ACC112 (cell line): ENCODE results near the gene TTLL1.

Experiments
- H2AFZ ChIP-seq: fragments of 200-600 bp; sonication (generic); one replicate; pipeline ENCODE4 v1.6.0; 2017; ENCODE audit warnings: antibody characterized with exemption, low read length; ENCODE audit not compliant: unreplicated experiment
- H3K27ac ChIP-seq: fragments of 200-600 bp; sonication (generic); 2 replicates; pipeline ENCODE4 v1.5.1; 2014; ENCODE audit warnings: low read depth, mild to moderate bottlenecking, antibody characterized with exemption, low read length, moderate library complexity
- H3K27me3 ChIP-seq: fragments of 200-600 bp; sonication (generic); 2 replicates; pipeline ENCODE4 v1.6.1; 2014; ENCODE audit warnings: mild to moderate bottlenecking, antibody characterized with exemption, low read length, moderate library complexity, mixed read lengths; ENCODE audit not compliant: insufficient read depth
- H3K36me3 ChIP-seq: fragments of 200-600 bp; sonication (generic); 2 replicates; pipeline ENCODE4 v1.6.1; 2016; ENCODE audit warnings: mild to moderate bottlenecking, antibody characterized with exemption, low read length, moderate library complexity, mixed read lengths; ENCODE audit not compliant: insufficient read depth
- H3K4me1 ChIP-seq: fragments of 200-600 bp; sonication (generic); one replicate; pipeline ENCODE4 v1.6.1; 2016; ENCODE audit warnings: low read length, mixed read lengths; ENCODE audit not compliant: insufficient read depth, unreplicated experiment, control insufficient read depth
- H3K4me3 ChIP-seq: fragments of 200-600 bp; sonication (generic); 2 replicates; pipeline ENCODE4 v1.5.1; 2014; ENCODE audit warnings: mild to moderate bottlenecking, low read depth, low read length
- H3K79me2 ChIP-seq: fragments of 200-600 bp; sonication (generic); one replicate; pipeline ENCODE4 v1.6.0; 2016; ENCODE audit warnings: low read length; ENCODE audit not compliant: control insufficient read depth, unreplicated experiment, insufficient read depth

The TTLL1 gene

GRCh38 chr22:43127166-43127908 is 38.1 kb upstream of the TTLL1 start:
- Histone ChIP-seq H3K79me2 (no peaks in the 10 kb centered on the region), H3K27ac (no peak overlapping the region), H2AFZ (no peak overlapping the region), H3K4me1 (peaks cover 12% of the 10 kb centered on the region), H3K4me3 (no peak overlapping the region), H3K27me3 (no peaks in the 10 kb centered on the region), H3K36me3 (no peaks in the 10 kb centered on the region)

- Histone ChIP-seq H3K4me1 (peaks cover 12% of the 10 kb centered on the region), H3K27me3 (no peaks in the 10 kb centered on the region), H3K27ac (no peak overlapping the region), H3K79me2 (no peaks in the 10 kb centered on the region), H3K36me3 (no peaks in the 10 kb centered on the region), H2AFZ (no peak overlapping the region), H3K4me3 (no peak overlapping the region)
These were observed 37.4 kb upstream of the TTLL1 start for GRCh38 chr22:43126501-43127165.

GRCh38 chr22:43118953-43119458 is 29.8 kb upstream of the TTLL1 start:
- Histone ChIP-seq H3K36me3 (no peaks in the 10 kb centered on the region), H3K27me3 (no peaks in the 10 kb centered on the region), H3K27ac (no peak overlapping the region), H3K4me3 (no peak overlapping the region), H2AFZ (no peak overlapping the region), H3K4me1 (no peaks in the 10 kb centered on the region), H3K79me2 (no peaks in the 10 kb centered on the region)

- Histone ChIP-seq H3K79me2 (no peaks in the 10 kb centered on the region), H3K36me3 (no peaks in the 10 kb centered on the region), H2AFZ (no peak overlapping the region), H3K4me3 (no peak overlapping the region), H3K27me3 (no peaks in the 10 kb centered on the region), H3K27ac (no peak overlapping the region), H3K4me1 (no peaks in the 10 kb centered on the region)
These were observed 29.0 kb upstream of the TTLL1 start for GRCh38 chr22:43118024-43118849.

DNA sequence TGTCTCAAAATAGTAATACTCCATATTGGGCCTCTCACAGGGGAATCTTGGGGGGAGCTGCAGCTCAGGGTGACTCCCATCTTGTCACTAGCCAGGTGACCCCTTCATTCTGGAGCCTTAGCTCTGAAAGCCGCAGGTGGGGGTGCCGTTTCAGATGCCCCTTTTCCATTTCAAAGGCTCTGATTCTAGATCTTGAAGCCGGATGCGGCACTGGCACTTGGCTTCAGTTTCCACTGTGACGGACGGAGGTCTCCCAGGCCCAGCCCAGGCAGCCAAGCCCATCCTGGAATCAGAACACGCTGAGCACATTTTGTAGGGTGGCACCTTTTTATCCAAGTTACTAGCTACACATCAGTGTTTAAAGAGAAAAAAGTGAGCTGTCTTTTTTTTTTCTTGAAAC is 27.7 kb upstream of the TTLL1 start:
- Histone ChIP-seq H3K79me2 (no peaks in the 10 kb centered on the region), H3K27me3 (peaks cover 2% of the 10 kb centered on the region), H3K36me3 (no peaks in the 10 kb centered on the region), H3K27ac (no peak overlapping the region), H3K4me1 (no peaks in the 10 kb centered on the region), H2AFZ (no peak overlapping the region), H3K4me3 (no peak overlapping the region)

DNA sequence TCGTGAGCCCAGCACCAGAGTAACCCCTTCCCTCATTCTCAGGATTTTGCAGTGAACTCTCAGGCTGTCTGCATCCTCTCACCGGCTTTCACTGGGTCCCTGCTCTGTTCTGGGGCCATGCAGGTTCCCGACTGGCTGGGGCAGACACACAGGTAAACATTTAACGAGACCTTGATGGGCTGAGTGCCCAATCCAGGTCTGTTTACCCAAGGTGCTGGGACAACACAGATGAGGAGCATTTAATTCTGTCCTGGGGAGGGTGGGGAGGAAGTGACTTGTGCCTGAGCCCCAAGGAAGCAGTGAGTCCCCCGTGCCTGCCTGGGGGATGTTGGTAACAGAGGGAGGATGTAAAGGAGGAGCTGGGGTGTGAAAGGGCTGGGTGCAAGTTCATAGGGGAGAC is 25.8 kb upstream of the TTLL1 start:
- H3K27ac ChIP-seq: no peak overlapping the region
- no peaks in the 10 kb centered on the region for H3K36me3 ChIP-seq
- H3K79me2 ChIP-seq: no peaks in the 10 kb centered on the region
- H2AFZ ChIP-seq: no peak overlapping the region
- H3K27me3 ChIP-seq: peaks cover 20% of the 10 kb centered on the region
- no peak overlapping the region for H3K4me3 ChIP-seq
- H3K4me1 ChIP-seq: no peaks in the 10 kb centered on the region

DNA sequence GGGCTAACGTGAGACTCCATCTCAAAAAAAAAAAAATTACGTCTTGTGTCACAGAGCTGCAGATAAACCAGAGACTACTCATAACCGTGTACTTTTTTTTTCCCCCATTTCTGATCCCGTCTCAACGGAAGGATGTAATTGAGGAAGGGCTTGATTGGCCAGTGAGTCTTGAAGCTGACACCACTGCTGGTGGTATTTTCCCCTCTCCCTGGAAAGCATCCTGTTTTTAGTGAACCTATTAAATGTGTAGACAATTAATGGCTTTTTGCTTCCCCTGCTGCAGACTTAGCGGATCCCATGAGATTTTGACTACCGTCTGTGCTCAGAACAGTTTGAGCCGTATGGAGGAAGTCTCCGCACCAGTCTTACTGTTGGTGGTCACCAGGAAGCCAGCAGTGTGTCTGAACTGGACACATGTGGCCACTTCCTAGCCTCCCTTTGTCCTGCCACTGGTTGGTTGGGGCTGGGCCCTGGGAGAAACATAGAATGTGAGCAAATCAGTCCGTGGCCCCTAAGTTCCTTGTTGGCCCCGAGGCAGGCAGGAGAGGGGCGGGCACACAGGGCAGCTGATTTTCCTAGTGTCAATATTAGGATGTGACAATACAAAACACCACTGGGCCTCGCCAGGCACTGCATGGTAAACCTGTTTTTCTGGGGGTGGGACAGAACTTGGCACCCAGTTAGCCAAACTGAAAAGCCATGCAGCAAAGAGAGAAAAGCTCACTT is 24.5 kb upstream of the TTLL1 start:
- H3K27me3 ChIP-seq: peaks cover 31% of the 10 kb centered on the region
- H2AFZ ChIP-seq: no peak overlapping the region
- H3K36me3 ChIP-seq: no peaks in the 10 kb centered on the region
- no peak overlapping the region for H3K27ac ChIP-seq
- no peak overlapping the region for H3K4me3 ChIP-seq
- H3K4me1 ChIP-seq: no peaks in the 10 kb centered on the region
- no peaks in the 10 kb centered on the region for H3K79me2 ChIP-seq

DNA sequence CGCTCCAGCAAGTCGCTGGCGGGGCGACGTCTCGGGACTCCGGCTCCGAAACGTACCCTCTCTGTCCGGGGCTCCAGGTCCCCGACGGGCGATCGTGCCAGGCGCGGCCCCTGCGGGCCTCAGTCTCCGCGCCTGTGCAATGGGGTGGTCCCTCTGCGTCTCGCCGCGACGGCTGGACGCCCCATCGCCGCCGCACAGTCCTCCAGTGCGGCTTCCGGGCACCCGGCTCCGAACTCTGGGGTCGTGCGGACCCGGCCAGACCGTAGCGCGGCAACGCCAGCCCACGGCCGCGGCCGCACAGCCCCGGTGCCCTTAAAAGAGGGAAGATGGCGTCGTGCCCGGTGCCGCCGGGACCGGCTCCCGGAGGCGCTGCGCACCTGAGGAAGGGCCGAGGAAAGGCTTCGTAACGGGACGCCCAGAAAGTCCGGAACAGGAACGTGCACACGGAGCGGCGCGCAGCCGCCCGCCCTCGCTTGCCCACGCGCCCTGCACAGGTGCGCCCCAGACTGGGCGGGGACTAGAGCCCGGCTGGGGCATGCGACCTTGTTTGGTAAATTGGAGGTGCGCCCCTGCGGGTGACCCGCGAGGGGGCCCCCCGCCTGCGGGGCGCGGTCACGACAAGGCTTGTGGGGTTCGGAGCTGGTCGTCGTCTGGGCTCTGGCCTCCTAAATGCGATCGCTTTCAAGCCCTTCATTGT is 21.9 kb upstream of the TTLL1 start:
- no peaks in the 10 kb centered on the region for H3K36me3 ChIP-seq
- H3K27ac ChIP-seq: no peak overlapping the region
- H3K79me2 ChIP-seq: no peaks in the 10 kb centered on the region
- no peaks in the 10 kb centered on the region for H3K4me1 ChIP-seq
- H3K4me3 ChIP-seq: peak overlapping the region; percentile 67
- H2AFZ ChIP-seq: no peak overlapping the region
- peaks cover 31% of the 10 kb centered on the region for H3K27me3 ChIP-seq

DNA sequence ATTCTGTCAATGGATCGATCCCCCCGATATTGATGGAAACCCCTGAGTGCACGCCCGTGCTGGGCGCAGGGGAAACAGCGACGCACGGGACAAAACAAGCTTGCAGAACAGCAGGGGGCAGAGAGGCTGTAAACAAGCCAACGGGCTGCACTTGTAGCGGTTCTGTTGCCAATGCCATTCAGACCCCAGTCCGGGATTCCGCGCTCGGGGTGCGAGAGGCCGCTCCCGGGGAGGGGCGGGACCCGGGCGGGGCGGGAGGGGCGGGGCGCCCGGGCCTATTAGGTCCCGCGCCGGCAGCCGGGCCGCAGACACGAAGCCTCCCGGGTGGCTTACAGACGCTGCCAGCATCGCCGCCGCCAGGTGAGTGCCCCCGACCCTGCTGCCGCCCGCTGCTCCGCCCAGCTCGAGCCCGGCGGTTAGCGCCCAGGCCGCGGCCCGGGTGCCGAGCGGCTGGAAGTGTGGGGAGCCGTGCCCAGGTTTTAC is 21.3 kb upstream of the TTLL1 start, which contains the start of gene BIK:
TSS of gene BIK (plus strand) at position 307 of the 483 bp plus-strand sequence. CDS start 13,273 bp downstream, outside the sequence.
- Histone ChIP-seq H3K27ac (no peak within 1 kb of the TSS), H2AFZ (no peak within 1 kb of the TSS)

More for the DNA sequence above, 21.3 kb upstream of the TTLL1 start, which contains the start of gene BIK:
- Histone ChIP-seq H3K27me3 (peaks cover 31% of the 10 kb centered on the region), H3K79me2 (no peaks in the 10 kb centered on the region), H3K4me1 (no peaks in the 10 kb centered on the region), H3K36me3 (no peaks in the 10 kb centered on the region), H3K4me3 (peak within 1 kb of the TSS; percentile 67)
